Measurements from ENCODE around the gene AMIGO1.

The AMIGO1 gene

DNA sequence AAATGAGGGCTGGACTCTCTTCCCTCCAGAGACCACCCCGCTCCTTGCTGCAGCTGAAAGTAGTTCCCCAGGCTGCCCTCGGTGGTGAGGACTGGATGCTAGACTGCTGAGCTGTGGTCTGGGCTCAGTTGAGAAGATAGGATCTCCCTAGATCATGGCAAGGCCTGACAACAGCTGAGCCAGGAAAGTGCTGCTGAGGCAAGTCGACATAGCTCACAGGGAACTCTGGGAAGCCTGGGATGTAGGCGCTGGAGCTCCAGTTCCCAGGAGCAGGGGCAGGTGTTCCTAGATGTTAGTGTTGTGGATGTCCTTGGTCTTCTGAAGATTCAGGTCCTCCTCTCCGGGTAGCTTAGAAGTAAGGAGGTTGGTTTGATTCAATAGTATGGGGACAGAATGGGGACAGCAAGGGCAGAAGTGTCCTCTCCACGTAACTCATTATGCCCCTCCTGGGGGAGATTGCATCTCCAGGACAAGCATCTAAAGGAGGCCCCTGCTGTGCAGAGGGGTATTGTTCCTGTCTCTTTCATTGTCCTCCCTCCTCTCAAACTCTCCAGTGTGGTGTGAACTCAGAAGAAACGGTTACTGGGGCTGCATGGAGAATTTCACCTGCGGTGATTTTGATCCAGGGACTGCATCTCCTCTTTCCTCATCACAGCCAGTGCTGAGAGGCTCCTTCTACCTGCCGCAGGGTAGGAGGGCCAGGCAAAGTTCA, 11.9 kb downstream of the AMIGO1 start:
- no peak for DNase-seq (ENCODE audit: low read depth)
- no peak overlapping the region for H3K4me3 ChIP-seq (ENCODE audit: low read depth, low read length)
- TF ChIP-seq, protein P1, sequence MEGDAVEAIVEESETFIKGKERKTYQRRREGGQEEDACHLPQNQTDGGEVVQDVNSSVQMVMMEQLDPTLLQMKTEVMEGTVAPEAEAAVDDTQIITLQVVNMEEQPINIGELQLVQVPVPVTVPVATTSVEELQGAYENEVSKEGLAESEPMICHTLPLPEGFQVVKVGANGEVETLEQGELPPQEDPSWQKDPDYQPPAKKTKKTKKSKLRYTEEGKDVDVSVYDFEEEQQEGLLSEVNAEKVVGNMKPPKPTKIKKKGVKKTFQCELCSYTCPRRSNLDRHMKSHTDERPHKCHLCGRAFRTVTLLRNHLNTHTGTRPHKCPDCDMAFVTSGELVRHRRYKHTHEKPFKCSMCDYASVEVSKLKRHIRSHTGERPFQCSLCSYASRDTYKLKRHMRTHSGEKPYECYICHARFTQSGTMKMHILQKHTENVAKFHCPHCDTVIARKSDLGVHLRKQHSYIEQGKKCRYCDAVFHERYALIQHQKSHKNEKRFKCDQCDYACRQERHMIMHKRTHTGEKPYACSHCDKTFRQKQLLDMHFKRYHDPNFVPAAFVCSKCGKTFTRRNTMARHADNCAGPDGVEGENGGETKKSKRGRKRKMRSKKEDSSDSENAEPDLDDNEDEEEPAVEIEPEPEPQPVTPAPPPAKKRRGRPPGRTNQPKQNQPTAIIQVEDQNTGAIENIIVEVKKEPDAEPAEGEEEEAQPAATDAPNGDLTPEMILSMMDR (IDR thresholded peaks at IDR 0.05; ENCODE audit: low read depth, low read length, missing control alignments) = no peak

DNA sequence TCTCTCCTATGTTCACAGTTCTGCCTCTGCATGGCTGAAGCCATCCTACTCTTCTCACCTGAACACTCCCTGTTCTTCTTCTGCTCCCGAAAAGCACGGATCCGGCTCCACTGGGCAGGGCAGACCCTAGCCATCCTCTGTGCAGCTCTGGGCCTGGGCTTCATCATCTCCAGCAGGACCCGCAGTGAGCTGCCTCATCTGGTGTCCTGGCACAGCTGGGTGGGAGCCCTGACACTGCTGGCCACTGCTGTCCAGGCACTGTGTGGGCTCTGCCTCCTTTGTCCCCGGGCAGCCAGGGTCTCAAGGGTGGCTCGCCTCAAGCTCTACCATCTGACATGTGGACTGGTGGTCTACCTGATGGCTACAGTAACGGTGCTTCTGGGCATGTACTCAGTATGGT, 13.8 kb downstream of the AMIGO1 start:
- no peak for DNase-seq (ENCODE audit: low read depth)
- TF ChIP-seq, protein P1 (IDR thresholded peaks at IDR 0.05; ENCODE audit: low read depth, low read length, missing control alignments) = no peak

DNA sequence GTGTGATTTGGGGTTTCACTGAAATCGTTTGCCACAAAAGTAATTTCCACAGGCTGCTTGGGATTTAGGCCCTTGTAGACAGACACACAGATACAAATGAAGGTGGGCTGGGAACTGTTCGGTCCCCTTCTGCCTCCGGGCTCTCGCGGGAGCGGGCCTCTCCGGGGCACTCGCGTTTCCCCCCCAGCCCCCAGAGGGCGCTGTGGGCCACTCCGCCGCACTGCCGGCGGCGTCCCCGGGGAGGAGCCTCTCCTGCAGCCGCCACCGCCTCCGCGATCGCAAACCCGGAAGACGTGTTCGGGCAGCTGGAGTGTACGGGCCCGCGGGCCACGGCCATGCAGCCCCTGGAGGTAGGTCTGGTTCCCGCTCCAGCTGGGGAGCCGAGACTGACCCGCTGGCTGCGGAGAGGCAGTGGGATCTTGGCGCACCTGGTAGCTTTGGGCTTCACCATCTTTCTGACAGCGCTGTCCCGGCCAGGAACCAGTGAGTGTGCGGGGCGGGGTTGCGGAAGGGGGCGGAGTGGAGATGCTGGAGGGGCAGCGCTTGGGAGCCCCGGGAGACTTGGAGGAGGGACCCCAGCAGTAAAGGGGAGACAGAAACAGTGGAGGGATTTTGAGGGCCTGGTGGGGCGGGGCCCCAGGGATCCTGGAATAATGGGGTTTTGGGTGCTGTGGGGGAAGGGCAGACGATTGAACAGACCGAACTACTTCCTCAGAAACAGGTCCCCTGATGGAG, 15.6 kb downstream of the AMIGO1 start, which contains the start of gene CYB561D1:
Gene CYB561D1 (plus strand): TSS at position 290 of the 735 bp plus-strand sequence. CDS start 46 bp downstream, at position 336.
- DNase-seq (ENCODE audit: low read depth) = peak; percentile 42
- TF ChIP-seq, protein P1 (IDR thresholded peaks at IDR 0.05; ENCODE audit: low read depth, low read length, missing control alignments) = peak; percentile 98
- peak within 1 kb of the TSS; percentile 84 for H3K4me3 ChIP-seq (ENCODE audit: low read depth, low read length)

More for the DNA sequence above, 13.8 kb downstream of the AMIGO1 start:
- no peak overlapping the region for H3K4me3 ChIP-seq (ENCODE audit: low read depth, low read length)

DNA sequence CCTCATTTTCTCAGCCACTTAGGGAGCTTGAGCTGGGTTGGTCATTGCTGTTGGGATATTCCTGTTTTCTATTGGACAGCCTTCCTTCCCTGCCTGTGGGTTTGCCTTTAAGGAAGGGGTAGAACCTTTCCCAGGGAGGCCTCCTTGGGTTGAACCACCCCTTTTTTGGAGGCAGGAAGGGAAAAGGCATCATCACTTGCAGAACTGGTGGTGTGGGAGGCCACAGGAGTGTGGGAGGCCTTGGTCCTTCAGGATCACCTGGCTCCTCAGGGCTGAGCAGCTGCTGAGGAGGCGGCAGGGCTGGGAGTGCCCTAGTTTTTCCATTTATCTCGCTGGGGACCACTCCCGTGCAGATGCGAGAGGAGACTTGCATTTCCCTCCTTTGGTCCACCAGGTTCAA, 16.3 kb downstream of the AMIGO1 start:
- TF ChIP-seq, protein P1 (IDR thresholded peaks at IDR 0.05; ENCODE audit: low read depth, low read length, missing control alignments) = no peak
- DNase-seq (ENCODE audit: low read depth) = no peak
- H3K4me3 ChIP-seq (ENCODE audit: low read depth, low read length) = no peak overlapping the region

DNA sequence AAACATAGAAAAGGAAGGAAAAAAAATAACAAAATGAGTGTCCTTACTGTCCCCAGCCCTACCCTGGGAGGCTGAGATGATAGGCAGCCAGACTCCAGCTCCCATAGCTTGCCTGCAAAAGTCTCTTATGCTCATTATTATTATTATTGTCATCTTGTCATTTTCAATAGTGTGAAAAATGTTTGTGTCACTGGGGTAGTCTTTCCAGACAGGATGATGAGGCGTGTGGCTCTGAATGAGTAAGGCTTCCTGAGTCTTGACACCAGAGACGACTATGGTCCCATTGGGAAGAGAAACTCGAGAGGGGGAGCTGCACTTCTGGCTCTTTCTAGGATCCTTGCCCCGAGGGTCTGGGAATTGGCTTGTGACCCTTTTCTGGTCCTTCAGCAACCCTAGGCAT, 16.7 kb downstream of the AMIGO1 start:
- H3K4me3 ChIP-seq (ENCODE audit: low read depth, low read length) = no peak overlapping the region
- DNase-seq (ENCODE audit: low read depth) = no peak
- TF ChIP-seq, protein P1 (IDR thresholded peaks at IDR 0.05; ENCODE audit: low read depth, low read length, missing control alignments) = no peak

DNA sequence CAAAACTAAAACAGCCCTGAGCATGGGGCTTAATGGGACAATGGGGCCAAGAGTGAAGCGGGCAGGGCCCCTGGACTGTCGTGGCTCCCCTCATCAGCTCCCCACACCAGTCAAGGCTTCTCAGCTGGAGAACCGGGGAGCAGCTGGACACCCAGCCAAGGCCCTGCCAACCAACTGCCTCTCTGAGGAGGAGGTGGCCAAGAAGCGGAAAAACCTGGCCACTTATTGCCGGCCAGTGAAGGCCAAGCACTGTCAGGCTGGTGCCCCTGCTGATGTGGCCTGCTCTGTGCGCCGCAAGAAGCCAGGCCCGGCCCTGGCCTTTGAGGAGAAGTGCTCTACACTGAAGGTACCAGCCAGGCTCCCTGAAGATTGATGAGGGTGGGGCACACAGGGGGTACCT, 18.2 kb downstream of the AMIGO1 start:
- TF ChIP-seq, protein P1 (IDR thresholded peaks at IDR 0.05; ENCODE audit: low read depth, low read length, missing control alignments) = no peak
- DNase-seq (ENCODE audit: low read depth) = no peak
- H3K4me3 ChIP-seq (ENCODE audit: low read depth, low read length) = no peak overlapping the region

All from GM12864 (cell line).